ENCODE data around the gene XAB2. TPM values are rescaled to one million over a fixed set of nuclear protein-coding genes. Genes with fewer than 3 reads are reported as not detected.

Gene XAB2
- polyA plus RNA-seq, 1 donor from 2014 or later = 19.6 TPM

DNA sequence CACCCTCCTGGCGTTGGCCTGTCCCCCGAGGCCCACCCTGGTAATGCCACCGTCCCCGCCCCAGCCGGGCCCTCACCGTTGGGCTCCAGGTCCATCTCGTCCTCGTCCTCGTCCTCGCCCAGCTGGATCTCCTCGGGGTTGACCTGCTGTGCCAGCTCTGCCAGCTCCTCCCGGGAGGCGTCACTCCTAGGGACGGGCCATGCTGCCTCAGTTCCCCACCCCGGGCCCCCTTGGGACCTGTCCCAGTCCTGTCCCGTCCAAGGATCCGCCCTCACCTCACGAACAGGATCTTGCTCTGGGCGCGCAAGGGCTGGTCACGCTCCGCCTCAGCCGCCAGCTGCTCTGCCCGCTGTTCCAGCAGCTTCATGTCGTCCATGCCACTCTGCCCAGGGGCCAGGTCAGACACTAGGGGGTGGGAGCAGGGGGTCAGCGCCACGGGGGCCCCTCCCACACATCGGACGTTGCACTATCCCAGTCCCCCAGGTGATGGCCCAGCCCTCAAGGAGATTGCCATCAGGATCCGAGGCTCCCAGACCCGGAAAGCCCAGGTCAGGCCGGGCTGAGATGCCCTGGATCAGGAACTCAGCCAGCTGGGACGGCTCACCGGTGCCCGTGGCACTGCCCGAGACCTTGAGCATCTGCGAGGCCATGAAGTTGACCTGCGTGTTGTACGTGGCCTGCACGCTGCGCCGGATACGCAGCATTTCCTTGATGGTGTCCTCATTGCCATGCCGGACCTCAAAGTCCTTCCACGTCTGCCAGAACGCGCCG lies 9.5 kb downstream of the XAB2 start:
- no peak overlapping the region for H2AFZ ChIP-seq (ENCODE audit: low read depth, low read length)
- no peaks in the 10 kb centered on the region for H4K20me1 ChIP-seq (ENCODE audit: insufficient read depth)
- no peaks in the 10 kb centered on the region for H3K79me2 ChIP-seq (replicated peaks; ENCODE audit: insufficient read depth, low read length)
- no peaks in the 10 kb centered on the region for H3F3A ChIP-seq (ENCODE audit: insufficient read depth, low read length, poor library complexity, severe bottlenecking)
- no peak overlapping the region for H3K4me3 ChIP-seq (ENCODE audit: low read length)
- TF ChIP-seq EZH2 (IDR thresholded peaks at IDR 0.05; ENCODE audit: borderline replicate concordance, insufficient read depth, low read length, poor library complexity, severe bottlenecking) (no peak), EP300 (conservative IDR thresholded peaks at IDR 0.05; ENCODE audit: poor library complexity, severe bottlenecking) (no peak), MXI1 (conservative IDR thresholded peaks at IDR 0.05; ENCODE audit: poor library complexity, severe bottlenecking) (no peak), POLR2AphosphoS5 (IDR thresholded peaks at IDR 0.05) (no peak), RAD21 (conservative IDR thresholded peaks at IDR 0.05) (no peak), TAF1 (IDR thresholded peaks at IDR 0.05; ENCODE audit: low read depth) (no peak), SMC3 (conservative IDR thresholded peaks at IDR 0.05; ENCODE audit: poor library complexity) (no peak)
- TF ChIP-seq, protein P1, sequence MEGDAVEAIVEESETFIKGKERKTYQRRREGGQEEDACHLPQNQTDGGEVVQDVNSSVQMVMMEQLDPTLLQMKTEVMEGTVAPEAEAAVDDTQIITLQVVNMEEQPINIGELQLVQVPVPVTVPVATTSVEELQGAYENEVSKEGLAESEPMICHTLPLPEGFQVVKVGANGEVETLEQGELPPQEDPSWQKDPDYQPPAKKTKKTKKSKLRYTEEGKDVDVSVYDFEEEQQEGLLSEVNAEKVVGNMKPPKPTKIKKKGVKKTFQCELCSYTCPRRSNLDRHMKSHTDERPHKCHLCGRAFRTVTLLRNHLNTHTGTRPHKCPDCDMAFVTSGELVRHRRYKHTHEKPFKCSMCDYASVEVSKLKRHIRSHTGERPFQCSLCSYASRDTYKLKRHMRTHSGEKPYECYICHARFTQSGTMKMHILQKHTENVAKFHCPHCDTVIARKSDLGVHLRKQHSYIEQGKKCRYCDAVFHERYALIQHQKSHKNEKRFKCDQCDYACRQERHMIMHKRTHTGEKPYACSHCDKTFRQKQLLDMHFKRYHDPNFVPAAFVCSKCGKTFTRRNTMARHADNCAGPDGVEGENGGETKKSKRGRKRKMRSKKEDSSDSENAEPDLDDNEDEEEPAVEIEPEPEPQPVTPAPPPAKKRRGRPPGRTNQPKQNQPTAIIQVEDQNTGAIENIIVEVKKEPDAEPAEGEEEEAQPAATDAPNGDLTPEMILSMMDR (IDR thresholded peaks at IDR 0.05; ENCODE audit: poor library complexity, severe bottlenecking) = no peak
- TF ChIP-seq, protein P2, sequence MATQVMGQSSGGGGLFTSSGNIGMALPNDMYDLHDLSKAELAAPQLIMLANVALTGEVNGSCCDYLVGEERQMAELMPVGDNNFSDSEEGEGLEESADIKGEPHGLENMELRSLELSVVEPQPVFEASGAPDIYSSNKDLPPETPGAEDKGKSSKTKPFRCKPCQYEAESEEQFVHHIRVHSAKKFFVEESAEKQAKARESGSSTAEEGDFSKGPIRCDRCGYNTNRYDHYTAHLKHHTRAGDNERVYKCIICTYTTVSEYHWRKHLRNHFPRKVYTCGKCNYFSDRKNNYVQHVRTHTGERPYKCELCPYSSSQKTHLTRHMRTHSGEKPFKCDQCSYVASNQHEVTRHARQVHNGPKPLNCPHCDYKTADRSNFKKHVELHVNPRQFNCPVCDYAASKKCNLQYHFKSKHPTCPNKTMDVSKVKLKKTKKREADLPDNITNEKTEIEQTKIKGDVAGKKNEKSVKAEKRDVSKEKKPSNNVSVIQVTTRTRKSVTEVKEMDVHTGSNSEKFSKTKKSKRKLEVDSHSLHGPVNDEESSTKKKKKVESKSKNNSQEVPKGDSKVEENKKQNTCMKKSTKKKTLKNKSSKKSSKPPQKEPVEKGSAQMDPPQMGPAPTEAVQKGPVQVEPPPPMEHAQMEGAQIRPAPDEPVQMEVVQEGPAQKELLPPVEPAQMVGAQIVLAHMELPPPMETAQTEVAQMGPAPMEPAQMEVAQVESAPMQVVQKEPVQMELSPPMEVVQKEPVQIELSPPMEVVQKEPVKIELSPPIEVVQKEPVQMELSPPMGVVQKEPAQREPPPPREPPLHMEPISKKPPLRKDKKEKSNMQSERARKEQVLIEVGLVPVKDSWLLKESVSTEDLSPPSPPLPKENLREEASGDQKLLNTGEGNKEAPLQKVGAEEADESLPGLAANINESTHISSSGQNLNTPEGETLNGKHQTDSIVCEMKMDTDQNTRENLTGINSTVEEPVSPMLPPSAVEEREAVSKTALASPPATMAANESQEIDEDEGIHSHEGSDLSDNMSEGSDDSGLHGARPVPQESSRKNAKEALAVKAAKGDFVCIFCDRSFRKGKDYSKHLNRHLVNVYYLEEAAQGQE (IDR thresholded peaks at IDR 0.05; ENCODE audit: borderline replicate concordance) = no peak
- no peaks in the 10 kb centered on the region for H3K36me3 ChIP-seq (ENCODE audit: insufficient read depth, low read length)
- no peaks in the 10 kb centered on the region for H3K9me2 ChIP-seq (ENCODE audit: insufficient read depth, low read length)
- H3K9me3 ChIP-seq (ENCODE audit: low read length) = no peaks in the 10 kb centered on the region
- H3K27me3 ChIP-seq (ENCODE audit: insufficient read depth, low read depth, low read length) = no peaks in the 10 kb centered on the region
- no peak overlapping the region for H3K27ac ChIP-seq (ENCODE audit: low read length)
- H3K4me2 ChIP-seq (ENCODE audit: low read length) = no peak overlapping the region
- H3K9ac ChIP-seq (ENCODE audit: low read length) = no peak overlapping the region

DNA sequence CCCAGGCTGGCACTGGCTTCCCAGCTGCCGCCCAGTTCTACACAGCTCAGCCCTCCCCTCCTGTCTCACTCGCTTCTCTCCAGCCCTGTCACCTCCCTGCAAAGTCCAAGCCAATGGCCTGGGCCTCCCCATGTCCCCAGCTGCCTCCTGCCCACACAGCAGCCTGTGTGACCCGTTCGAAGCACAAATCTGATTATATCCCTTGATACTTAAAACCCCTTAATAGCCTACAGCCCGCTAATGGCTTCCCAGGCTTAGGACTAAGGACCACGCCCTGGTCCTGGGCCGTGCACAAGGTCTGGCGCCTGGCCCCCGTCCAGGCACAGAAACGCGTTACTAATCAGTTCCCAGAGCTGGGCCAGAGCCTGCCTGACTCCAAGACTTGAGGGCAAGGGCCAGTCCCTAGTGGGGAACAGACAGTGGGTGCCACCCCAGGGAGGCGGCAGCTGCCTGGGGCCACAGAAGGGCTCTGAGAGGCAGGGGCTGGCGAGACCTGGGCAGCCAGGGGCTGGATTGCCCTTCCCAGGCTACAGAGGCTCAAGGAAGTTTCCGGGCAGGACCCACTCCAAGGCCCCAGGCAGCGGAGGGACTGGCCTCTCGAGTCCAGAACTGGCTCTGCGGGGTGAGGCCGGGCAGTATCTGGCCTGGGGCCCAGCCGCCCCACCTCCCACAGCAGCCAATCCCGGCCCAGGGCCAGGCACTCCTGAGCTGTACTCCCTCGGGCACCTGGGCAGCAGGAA lies 10.4 kb downstream of the XAB2 start:
- no peaks in the 10 kb centered on the region for H3K36me3 ChIP-seq (ENCODE audit: insufficient read depth, low read length)
- no peak overlapping the region for H3K27ac ChIP-seq (ENCODE audit: low read length)
- no peak for TF ChIP-seq EZH2 (IDR thresholded peaks at IDR 0.05; ENCODE audit: borderline replicate concordance, insufficient read depth, low read length, poor library complexity, severe bottlenecking)
- TF ChIP-seq POLR2AphosphoS5 (IDR thresholded peaks at IDR 0.05) = no peak
- no peak for TF ChIP-seq RAD21 (conservative IDR thresholded peaks at IDR 0.05)
- TF ChIP-seq, protein P1 (IDR thresholded peaks at IDR 0.05; ENCODE audit: poor library complexity, severe bottlenecking) = no peak
- TF ChIP-seq TAF1 (IDR thresholded peaks at IDR 0.05; ENCODE audit: low read depth) = no peak
- no peak for TF ChIP-seq MXI1 (conservative IDR thresholded peaks at IDR 0.05; ENCODE audit: poor library complexity, severe bottlenecking)
- TF ChIP-seq, protein P2 (IDR thresholded peaks at IDR 0.05; ENCODE audit: borderline replicate concordance) = no peak
- no peak for TF ChIP-seq SMC3 (conservative IDR thresholded peaks at IDR 0.05; ENCODE audit: poor library complexity)
- TF ChIP-seq EP300 (conservative IDR thresholded peaks at IDR 0.05; ENCODE audit: poor library complexity, severe bottlenecking) = no peak

More for the DNA sequence above, 10.4 kb downstream of the XAB2 start:
- H3K4me2 ChIP-seq (ENCODE audit: low read length) = no peak overlapping the region
- no peaks in the 10 kb centered on the region for H3K9me3 ChIP-seq (ENCODE audit: low read length)
- H3K9me2 ChIP-seq (ENCODE audit: insufficient read depth, low read length) = no peaks in the 10 kb centered on the region
- no peak overlapping the region for H3K4me3 ChIP-seq (ENCODE audit: low read length)
- H2AFZ ChIP-seq (ENCODE audit: low read depth, low read length) = no peak overlapping the region
- H4K20me1 ChIP-seq (ENCODE audit: insufficient read depth) = no peaks in the 10 kb centered on the region
- H3F3A ChIP-seq (ENCODE audit: insufficient read depth, low read length, poor library complexity, severe bottlenecking) = no peaks in the 10 kb centered on the region
- H3K27me3 ChIP-seq (ENCODE audit: insufficient read depth, low read depth, low read length) = no peaks in the 10 kb centered on the region
- H3K79me2 ChIP-seq (replicated peaks; ENCODE audit: insufficient read depth, low read length) = no peaks in the 10 kb centered on the region
- H3K9ac ChIP-seq (ENCODE audit: low read length) = no peak overlapping the region

Measured in neural cell (in vitro differentiated cells).